Neural progenitor cell (in vitro differentiated cells): ENCODE results near the gene CDCP1.

Source experiments
- EZH2 ChIP-seq: fragments of 200-600 bp; sonication (generic); IDR thresholded peaks from 2 replicates; pipeline ENCODE4 v1.6.1; 2017; ENCODE audit warnings: antibody characterized with exemption, mild to moderate bottlenecking, moderate library complexity
- EZH2phosphoT487 ChIP-seq: fragments of 200-600 bp; sonication (generic); IDR thresholded peaks from 2 replicates; pipeline ENCODE4 v1.6.1; 2017; ENCODE audit warnings: antibody characterized with exemption
- TF ChIP-seq, protein P1 (sequence below): fragments of 200-600 bp; sonication (generic); IDR thresholded peaks from 2 replicates; pipeline ENCODE4 v1.5.1; 2017; ENCODE audit warnings: antibody characterized with exemption, mild to moderate bottlenecking

DNA sequence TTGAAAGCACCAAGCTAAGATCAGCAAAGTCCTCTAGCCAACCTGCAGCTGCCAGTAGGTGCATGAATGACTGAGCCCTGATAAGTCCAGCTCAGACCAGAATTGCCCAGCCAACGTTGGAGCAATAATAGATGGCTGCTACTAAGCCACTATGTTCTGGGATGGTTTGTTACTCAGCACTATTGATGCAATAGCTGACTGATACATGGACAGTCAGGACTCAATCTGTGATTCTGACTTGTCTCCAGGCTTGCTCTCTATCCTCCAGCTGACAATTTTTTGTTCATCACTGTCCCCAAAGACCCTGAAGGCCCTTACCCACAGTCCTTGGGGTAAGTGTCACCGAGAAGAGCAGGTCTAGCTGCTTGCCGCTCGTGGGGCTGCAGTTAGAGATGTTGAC lies 55.3 kb downstream of the CDCP1 start:
- TF ChIP-seq, protein P1, sequence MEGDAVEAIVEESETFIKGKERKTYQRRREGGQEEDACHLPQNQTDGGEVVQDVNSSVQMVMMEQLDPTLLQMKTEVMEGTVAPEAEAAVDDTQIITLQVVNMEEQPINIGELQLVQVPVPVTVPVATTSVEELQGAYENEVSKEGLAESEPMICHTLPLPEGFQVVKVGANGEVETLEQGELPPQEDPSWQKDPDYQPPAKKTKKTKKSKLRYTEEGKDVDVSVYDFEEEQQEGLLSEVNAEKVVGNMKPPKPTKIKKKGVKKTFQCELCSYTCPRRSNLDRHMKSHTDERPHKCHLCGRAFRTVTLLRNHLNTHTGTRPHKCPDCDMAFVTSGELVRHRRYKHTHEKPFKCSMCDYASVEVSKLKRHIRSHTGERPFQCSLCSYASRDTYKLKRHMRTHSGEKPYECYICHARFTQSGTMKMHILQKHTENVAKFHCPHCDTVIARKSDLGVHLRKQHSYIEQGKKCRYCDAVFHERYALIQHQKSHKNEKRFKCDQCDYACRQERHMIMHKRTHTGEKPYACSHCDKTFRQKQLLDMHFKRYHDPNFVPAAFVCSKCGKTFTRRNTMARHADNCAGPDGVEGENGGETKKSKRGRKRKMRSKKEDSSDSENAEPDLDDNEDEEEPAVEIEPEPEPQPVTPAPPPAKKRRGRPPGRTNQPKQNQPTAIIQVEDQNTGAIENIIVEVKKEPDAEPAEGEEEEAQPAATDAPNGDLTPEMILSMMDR = no peak
- TF ChIP-seq EZH2 = no peak
- no peak for TF ChIP-seq EZH2phosphoT487
